Measurements from ENCODE around the gene KRTCAP2.
"Not testable (repeated sequence)": the region's sequence is repeated elsewhere in the genome, so short reads cannot be mapped to it uniquely, and the experiment has no call there.

GRCh38 chr1:155189926-155190325, 16.8 kb upstream of the KRTCAP2 start:
- TF ChIP-seq ZZZ3 (IDR thresholded peaks at IDR 0.05; ENCODE audit: control insufficient read depth, insufficient read length, low read depth); POLR2A (IDR thresholded peaks at IDR 0.05; ENCODE audit: low read depth, low read length): not testable (repeated sequence)

Data from GM12878 (cell line).